Stimulated activated naive CD4-positive, alpha-beta T cell (primary cell): ENCODE data around the gene PCDHAC1.

ENCODE experiments used
- DNase-seq, 6 experiments: peaks; one replicate each; lab custom pipeline; 2025; lab: John Stamatoyannopoulos, UW

Gene PCDHAC1

DNA sequence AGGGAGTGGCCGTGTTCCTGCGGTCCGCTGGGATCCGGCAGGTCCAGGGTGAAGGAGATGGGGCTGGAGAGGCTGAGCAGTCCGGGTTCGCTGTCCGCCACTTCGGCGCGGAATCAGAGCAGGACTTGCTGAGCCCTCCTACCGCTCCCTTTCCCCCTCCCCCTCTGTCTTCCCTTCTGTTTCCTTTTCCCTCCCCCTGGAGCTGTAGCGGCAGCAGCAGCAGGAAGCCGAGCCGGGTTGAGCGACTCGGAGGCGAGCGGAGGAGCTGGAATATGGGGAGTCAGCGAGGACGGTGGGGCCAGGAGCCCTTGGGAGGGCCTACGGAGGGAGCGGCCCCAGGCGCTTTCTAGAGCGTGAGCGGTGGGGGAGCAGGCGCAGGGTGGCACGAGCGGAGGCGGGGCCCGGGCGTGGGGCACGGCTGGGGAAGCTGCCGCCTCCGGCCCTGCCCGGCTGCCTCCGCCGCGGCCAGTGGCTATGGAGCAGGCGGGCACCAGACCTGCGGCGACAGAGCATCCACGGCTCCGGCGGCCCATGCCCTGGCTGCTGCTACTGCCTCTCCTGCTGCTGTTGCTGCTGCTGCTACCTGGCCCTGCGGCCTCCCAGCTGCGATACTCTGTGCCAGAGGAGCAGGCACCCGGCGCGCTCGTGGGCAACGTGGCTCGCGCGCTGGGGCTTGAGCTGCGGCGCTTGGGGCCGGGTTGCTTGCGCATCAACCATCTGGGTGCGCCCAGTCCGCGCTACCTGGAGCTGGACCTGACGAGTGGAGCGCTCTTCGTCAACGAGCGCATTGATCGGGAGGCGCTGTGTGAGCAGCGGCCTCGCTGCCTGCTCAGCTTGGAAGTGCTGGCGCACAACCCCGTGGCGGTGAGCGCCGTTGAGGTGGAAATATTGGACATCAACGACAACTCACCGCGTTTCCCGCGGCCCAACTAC lies 40.5 kb downstream of the PCDHAC1 start, which contains the start of gene PCDHAC2:
Gene PCDHAC2 (plus strand): TSS at position 184 of the 933 bp plus-strand sequence. CDS start 291 bp downstream, at position 475.
- DNase-seq: no peak

DNA sequence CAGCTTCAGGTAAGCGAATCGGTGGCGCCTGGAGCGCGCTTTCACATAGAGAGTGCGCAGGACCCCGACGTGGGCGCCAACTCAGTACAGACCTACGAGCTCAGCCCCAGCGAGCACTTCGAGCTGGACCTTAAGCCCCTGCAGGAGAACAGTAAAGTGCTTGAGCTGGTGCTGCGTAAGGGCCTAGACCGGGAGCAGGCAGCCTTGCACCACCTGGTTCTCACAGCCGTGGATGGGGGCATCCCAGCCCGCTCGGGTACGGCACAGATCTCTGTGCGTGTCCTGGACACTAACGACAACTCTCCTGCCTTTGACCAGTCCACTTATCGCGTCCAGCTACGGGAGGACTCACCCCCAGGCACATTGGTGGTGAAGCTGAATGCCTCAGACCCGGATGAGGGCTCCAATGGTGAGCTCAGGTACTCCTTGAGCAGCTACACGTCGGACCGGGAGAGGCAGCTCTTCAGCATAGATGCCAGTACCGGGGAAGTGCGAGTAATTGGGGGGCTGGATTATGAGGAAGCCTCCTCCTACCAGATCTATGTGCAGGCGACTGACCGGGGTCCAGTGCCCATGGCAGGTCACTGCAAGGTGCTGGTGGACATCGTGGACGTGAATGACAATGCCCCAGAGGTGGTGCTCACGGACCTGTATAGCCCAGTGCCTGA lies 41.3 kb downstream of the PCDHAC1 start:
- no peak for DNase-seq

DNA sequence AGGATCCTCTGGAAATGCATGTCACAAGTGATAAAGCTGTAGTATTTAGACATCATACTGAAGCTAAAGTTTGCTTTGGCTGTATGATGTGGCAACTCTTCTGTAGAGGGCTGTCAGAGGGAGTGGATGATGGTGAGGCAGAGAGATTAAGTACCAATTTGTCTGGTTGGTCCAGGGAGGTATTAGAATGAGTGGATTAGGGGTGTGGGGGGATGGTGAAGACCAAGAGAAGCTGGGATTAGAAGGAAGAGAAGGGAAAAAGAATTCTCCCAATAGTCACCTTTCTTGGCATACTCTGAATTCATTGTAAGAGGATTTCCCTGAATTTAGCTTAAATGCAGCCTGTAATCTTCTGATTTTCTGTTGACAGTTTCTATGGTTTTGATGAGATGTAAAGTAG lies 43.8 kb downstream of the PCDHAC1 start:
- DNase-seq: no peak

DNA sequence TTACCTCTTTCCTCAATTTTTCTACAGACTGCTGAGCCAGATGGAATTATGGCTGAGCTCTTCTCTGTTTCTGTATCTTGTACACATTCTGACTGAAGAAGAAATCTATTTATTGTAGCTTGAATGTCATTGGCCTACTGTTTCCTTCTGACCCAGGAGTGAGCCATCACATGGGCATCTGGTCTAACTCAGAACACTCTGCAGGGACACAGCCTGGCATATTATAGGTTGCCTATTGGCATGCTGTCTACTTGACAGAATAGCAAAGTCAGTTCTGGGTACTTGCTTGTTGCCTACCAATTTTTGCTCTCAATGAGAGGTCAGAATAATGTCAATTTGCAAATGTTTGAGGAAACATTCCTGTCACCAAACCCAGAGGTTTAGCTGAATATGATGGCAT lies 47.5 kb downstream of the PCDHAC1 start:
- DNase-seq: no peak

DNA sequence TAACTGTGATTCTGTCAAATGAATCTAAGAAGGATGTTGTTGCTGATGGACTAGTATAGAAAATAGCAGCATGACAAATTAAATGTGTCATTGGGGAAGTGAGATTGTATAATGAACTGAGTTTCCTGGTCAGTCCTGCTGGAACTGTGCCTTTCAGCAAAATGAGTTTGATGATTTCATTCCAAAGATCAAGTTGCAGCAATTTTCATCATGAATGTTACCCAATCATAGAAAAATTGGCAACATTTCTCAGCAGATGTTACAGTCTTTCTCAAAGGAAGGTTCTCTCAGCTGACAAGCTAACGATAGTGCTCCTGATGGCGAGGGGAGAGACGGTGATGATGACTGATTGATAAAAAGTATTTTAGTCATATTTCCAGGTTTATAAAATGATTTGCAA lies 50.9 kb downstream of the PCDHAC1 start:
- DNase-seq: no peak

DNA sequence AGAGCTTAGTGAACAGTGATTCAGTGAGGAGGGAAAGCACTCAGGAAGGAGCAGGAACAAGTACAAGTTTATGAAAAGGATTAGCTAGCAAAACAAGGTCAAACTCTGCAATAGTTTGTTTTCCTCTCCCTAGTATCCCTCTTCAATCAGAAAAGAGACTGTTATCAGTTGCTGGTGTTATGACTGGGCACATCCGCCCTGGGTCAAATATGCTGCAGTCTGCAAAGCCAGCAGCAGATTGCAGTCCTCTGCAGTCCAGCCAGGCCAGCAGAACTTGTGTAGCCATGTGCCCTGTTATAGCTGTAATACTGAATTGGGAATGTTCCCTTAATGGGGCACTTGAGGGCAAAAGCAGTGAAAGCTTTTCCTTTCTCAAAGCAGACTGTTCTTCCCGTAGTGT lies 52.2 kb downstream of the PCDHAC1 start:
- no peak for DNase-seq

DNA sequence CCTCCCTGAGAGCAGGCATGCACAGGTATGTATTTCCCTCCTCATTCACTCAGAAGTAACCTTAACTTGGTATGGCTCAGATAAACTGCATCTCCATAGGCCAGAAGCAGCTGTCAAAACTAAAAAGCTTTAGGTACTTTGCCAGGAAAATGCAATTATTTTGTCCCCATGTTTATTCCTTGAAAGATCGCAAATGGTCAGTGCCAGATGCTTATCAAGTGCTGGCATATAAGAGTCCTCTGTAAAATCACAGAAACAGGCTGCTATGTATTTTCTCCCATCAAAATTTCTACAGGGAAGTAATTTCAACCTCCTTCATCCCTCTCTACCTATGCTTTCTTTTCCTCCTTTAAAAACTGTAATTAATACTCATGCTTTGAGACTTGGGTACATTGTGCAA lies 52.9 kb downstream of the PCDHAC1 start:
- no peak for DNase-seq
